Vagina (tissue), 2 donors: ENCODE measurements around the gene GALNT15.

Source experiments
- CTCF ChIP-seq, 3 experiments: fragments of 450-650 bp in 2 of 3; fragments of 200-600 bp in 1 of 3; sonication (generic) in 1 of 3; IDR thresholded peaks; one replicate each; pipeline ENCODE4 v1.5.1; 2017 to 2019; ENCODE audit warnings: antibody characterized with exemption in 3 of 3, mild to moderate bottlenecking in 2 of 3, moderate library complexity in 2 of 3
- POLR2A ChIP-seq, 2 donors: fragments of 450-650 bp; IDR thresholded peaks; one replicate each; pipeline ENCODE4 v1.6.1; 2017; ENCODE audit warnings: antibody characterized with exemption in 2 of 2, mild to moderate bottlenecking in 2 of 2, moderate library complexity in 2 of 2

GRCh38 chr3:16186565-16186964, 12.1 kb downstream of the GALNT15 start:
- no peak for TF ChIP-seq CTCF (IDR thresholded peaks at IDR 0.05)
- no peak for TF ChIP-seq POLR2A (IDR thresholded peaks at IDR 0.05)
